D721Med (cell line): Measurements from ENCODE around the gene EDAR.

Experiments
- DNase-seq: peaks from one replicate; pipeline ENCODE4 v3.0.0; 2011; ENCODE audit warnings: low spot score; ENCODE audit not compliant: insufficient read length
- FAIRE-seq: peaks from 2 replicates; lab custom pipeline; 2011; peaks lifted over from hg19 to GRCh38; lab: Jason Lieb, UNC
- TF ChIP-seq, protein P1 (sequence below): IDR thresholded peaks from 2 replicates; pipeline ENCODE4 v1.5.1; 2012; ENCODE audit warnings: mild to moderate bottlenecking, control low read depth; ENCODE audit not compliant: insufficient read depth; ENCODE audit errors: missing control alignments

EDAR gene

GRCh38 chr2:108936866-108937265 lies 52.2 kb downstream of the EDAR start:
- DNase-seq (no peak), FAIRE-seq (no peak)
- TF ChIP-seq, protein P1, sequence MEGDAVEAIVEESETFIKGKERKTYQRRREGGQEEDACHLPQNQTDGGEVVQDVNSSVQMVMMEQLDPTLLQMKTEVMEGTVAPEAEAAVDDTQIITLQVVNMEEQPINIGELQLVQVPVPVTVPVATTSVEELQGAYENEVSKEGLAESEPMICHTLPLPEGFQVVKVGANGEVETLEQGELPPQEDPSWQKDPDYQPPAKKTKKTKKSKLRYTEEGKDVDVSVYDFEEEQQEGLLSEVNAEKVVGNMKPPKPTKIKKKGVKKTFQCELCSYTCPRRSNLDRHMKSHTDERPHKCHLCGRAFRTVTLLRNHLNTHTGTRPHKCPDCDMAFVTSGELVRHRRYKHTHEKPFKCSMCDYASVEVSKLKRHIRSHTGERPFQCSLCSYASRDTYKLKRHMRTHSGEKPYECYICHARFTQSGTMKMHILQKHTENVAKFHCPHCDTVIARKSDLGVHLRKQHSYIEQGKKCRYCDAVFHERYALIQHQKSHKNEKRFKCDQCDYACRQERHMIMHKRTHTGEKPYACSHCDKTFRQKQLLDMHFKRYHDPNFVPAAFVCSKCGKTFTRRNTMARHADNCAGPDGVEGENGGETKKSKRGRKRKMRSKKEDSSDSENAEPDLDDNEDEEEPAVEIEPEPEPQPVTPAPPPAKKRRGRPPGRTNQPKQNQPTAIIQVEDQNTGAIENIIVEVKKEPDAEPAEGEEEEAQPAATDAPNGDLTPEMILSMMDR, result no peak

GRCh38 chr2:108936076-108936864 lies 52.8 kb downstream of the EDAR start:
- FAIRE-seq (no peak), DNase-seq (no peak)
- TF ChIP-seq, protein P1, result no peak

GRCh38 chr2:108935271-108935741 lies 53.7 kb downstream of the EDAR start:
- DNase-seq, result no peak
- FAIRE-seq, result no peak
- TF ChIP-seq, protein P1, result no peak

GRCh38 chr2:108934583-108935245 lies 54.3 kb downstream of the EDAR start:
- DNase-seq (no peak), FAIRE-seq (no peak)
- TF ChIP-seq, protein P1, result no peak

DNA sequence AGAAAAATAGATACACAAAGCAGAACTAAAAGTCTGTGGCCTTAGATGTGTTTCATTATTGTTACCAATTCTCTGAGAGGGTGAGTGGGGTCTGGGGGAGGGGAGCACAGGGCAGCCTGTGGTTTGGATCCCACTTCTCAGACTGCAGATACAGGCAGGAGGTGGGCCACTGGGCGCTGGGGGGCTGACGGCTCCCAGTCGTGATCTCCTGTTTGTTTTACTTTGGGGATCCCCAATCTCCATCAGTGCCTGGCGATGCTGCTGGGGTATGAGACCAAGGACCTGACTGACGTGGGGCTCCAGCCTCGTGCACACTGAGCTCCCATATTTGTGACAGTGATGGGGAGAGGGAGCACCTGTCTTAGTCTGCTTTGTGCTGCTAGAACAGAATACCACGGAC lies 54.9 kb downstream of the EDAR start:
- TF ChIP-seq, protein P1, result no peak
- no peak for DNase-seq
- no peak for FAIRE-seq

GRCh38 chr2:108933691-108934117 lies 55.3 kb downstream of the EDAR start:
- no peak for FAIRE-seq

More at GRCh38 chr2:108933691-108934117, 55.3 kb downstream of the EDAR start:
- DNase-seq, result no peak
- TF ChIP-seq, protein P1, result no peak
